Effector memory CD8-positive, alpha-beta T cell (primary cell): ENCODE data around the gene DISC1.
A peak's percentile ranks its signal among the peaks of the same experiment; 100 is the strongest.
"Not testable (repeated sequence)": the region's sequence is repeated elsewhere in the genome, so short reads cannot be mapped to it uniquely, and the experiment has no call there.

Experiments used
- ATAC-seq: fragments of 150-1000 bp; cut with Tn5 transposase; replicated peaks from 2 replicates; pipeline ENCODE4 v1.10.0; 2021; ENCODE audit warnings: mild to moderate bottlenecking, moderate library complexity
- DNase-seq, 3 experiments: peaks; one replicate each; pipeline ENCODE4 v3.0.0; 2021
- H3K27ac Mint-ChIP-seq, 2 donors: one replicate each; pipeline ENCODE4 v1.8.0; 2022; ENCODE audit warnings: mild to moderate bottlenecking in 2 of 2, mixed read lengths in 2 of 2, moderate library complexity in 2 of 2
- H3K27me3 Mint-ChIP-seq, 2 donors: one replicate each; pipeline ENCODE4 v1.8.0; 2022; ENCODE audit warnings: mixed read lengths in 2 of 2
- H3K36me3 Mint-ChIP-seq: one replicate; pipeline ENCODE4 v1.8.0; 2022; ENCODE audit warnings: mild to moderate bottlenecking, moderate library complexity, mixed read lengths; ENCODE audit not compliant: insufficient read depth
- H3K4me1 Mint-ChIP-seq, 2 donors: one replicate each; pipeline ENCODE4 v1.8.0; 2022; ENCODE audit warnings: low read depth in 2 of 2, mixed read lengths in 2 of 2
- H3K4me3 Mint-ChIP-seq, 2 donors: one replicate each; pipeline ENCODE4 v1.8.0; 2022; ENCODE audit warnings: mild to moderate bottlenecking in 2 of 2, mixed read lengths in 2 of 2, moderate library complexity in 2 of 2
- H3K9me3 Mint-ChIP-seq, 2 donors: one replicate each; pipeline ENCODE4 v1.8.0; 2022; ENCODE audit warnings: mixed read lengths in 2 of 2
- total RNA-seq, 9 experiments: gene quantifications; one replicate each; lab custom pipeline; 2026; lab: John Stamatoyannopoulos, UW

DISC1 gene
- total RNA-seq, result 0.45 to 10.5 (median 1.3) reads per million in 9 experiments

DNA sequence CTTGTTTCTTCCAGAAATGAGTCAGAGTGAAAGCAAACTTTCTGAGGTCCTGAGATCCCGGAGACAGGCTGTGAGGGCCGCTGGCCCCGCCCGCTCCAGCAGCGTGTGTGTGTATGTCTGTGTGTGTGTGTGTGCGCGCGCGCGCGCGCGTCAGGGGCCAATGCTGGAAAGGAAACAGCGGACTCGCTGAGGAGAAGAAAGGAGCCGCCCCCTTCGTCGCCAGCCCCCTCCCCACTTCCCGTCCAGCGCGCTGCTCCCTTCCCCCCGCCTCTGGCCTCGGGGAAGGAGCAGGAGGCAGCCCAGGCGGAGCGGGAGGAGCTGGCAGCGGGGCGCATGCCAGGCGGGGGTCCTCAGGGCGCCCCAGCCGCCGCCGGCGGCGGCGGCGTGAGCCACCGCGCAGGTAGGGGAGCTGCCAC is at the start of gene DISC1:
Gene DISC1, plus strand, starts transcription at position 256 of the 416 bp plus-strand sequence. Its CDS starts 78 bp downstream, at position 334.
- Mint-ChIP-seq H3K36me3 (peaks cover 10% of the 10 kb centered on the region), H3K9me3 (no peaks in the 10 kb centered on the region), H3K4me3 (peak within 1 kb of the TSS; percentile 88 to 96), H3K4me1 (peaks cover 12 to 15% of the 10 kb centered on the region in 2 donors), H3K27me3 (peaks cover 2 to 16% of the 10 kb centered on the region in 2 donors), H3K27ac (peak within 1 kb of the TSS; percentile 83 to 88)
- peak; percentile 44 to 53 (median 45) for DNase-seq
- ATAC-seq, result peak; percentile 78

DNA sequence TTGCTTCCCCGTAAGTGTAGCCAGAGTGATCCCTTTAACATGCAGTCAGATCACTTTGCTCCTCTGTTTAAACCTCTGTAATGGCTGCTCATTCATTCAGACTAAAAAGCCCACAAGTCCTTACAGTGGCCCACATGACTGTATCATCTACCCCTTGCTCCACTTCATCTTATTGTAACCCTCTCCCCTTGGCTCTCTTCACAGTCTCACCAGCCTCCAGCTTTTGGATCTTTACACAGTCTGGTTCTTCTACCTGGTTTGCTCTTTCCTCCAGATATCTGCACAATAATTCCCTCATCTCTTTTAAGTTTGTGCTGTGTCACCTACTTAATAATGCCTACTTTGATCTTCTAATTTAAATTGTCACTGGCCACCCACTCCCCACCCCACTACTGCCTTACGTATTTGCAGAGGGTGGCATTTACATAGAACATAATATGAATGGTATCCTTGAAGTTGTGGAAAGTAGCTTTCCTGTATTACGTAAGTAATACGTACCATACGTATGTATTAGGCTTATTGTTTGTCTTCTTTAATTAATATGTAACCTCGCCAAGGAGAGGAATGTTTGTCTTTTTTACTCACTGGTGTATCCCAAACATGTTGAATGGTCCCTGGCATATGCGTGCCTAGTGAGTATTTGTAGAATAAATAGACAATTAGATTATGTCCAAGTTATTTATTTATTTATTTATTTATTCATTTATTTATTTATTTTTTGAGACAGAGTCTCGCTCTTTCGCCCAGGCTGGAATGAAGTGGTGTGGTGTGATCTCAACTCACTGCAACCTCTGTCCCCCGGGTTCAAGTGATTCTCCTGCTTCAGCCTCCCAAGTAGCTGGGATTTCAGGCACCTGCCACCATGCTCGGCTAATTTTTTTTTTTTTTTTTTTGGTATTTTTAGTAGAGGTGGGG is 49.5 kb upstream of the DISC1 start:
- DNase-seq (no peak), ATAC-seq (no peak)
- Mint-ChIP-seq H3K27me3 (no peaks in the 10 kb centered on the region), H3K4me3 (no peak overlapping the region), H3K4me1 (no peaks in the 10 kb centered on the region), H3K36me3 (no peaks in the 10 kb centered on the region), H3K27ac (no peak overlapping the region), H3K9me3 (no peaks in the 10 kb centered on the region)

DNA sequence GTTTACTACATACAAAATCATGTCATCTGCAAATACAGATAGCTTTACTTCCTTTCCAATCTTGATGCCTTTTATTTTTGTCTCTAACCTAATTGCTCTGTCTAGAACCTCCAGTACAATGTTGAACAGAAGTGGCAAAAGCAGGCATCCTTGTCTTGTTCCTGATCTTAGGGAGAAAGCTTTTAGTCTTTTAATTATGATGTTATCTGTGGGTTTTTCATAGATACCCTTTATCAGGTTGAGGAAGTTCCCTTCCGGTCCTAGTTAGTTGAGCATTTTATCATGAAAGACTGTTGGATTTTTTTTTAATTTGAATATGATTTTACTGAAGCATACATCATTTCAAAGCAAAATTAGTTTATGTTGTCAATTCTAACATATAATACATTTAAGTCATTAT is 45.7 kb upstream of the DISC1 start:
- Mint-ChIP-seq H3K4me3 (no peak overlapping the region), H3K4me1 (no peaks in the 10 kb centered on the region), H3K27ac (no peak overlapping the region), H3K36me3 (no peaks in the 10 kb centered on the region), H3K27me3 (no peaks in the 10 kb centered on the region), H3K9me3 (no peaks in the 10 kb centered on the region)
- DNase-seq, result no peak
- ATAC-seq, result no peak

DNA sequence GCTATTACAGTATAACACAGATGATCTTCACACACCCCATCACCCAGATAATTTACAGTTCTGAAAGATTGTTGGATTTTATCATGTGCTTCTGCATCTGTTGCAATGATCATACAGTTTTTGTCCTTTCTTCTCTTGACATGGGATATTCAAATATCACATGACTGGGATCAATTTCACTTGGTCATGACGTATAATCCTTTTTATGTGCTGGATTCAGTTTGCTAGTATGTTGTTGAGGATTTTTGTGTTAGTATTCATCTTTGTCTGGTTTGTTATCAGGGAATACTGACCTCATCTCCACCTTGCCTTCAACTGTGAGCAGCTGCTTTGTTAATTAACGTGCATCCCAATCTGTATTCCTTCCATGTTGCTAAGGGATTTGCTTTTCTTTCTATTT is 44.7 kb upstream of the DISC1 start:
- H3K27me3 Mint-ChIP-seq, result no peaks in the 10 kb centered on the region
- H3K4me3 Mint-ChIP-seq, result no peak overlapping the region
- H3K36me3 Mint-ChIP-seq, result no peaks in the 10 kb centered on the region
- DNase-seq (no peak), ATAC-seq (no peak)
- no peaks in the 10 kb centered on the region for H3K9me3 Mint-ChIP-seq
- no peak overlapping the region for H3K27ac Mint-ChIP-seq
- no peaks in the 10 kb centered on the region for H3K4me1 Mint-ChIP-seq

DNA sequence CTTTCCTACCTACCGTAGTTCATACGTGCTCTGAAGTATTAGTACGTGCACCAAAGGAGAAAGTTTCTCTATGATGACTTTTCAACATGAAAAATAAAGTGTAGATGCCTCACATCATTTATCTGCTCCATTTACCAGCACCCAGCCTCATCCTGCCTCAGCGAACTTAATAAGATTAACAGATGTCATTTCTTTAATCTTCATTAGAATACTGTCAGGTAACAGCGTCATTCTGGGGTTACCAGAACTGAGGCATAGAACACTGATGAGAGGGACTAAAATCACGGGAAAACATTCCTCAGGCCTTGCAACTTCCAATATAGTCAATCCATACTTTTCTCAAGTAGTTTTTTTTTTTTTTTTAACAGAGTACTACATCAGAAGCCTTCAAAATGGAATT is 43.2 kb upstream of the DISC1 start:
- DNase-seq, result no peak
- Mint-ChIP-seq H3K9me3 (no peaks in the 10 kb centered on the region), H3K36me3 (no peaks in the 10 kb centered on the region), H3K4me1 (no peaks in the 10 kb centered on the region), H3K4me3 (no peak overlapping the region), H3K27me3 (no peaks in the 10 kb centered on the region), H3K27ac (no peak overlapping the region)
- no peak for ATAC-seq

DNA sequence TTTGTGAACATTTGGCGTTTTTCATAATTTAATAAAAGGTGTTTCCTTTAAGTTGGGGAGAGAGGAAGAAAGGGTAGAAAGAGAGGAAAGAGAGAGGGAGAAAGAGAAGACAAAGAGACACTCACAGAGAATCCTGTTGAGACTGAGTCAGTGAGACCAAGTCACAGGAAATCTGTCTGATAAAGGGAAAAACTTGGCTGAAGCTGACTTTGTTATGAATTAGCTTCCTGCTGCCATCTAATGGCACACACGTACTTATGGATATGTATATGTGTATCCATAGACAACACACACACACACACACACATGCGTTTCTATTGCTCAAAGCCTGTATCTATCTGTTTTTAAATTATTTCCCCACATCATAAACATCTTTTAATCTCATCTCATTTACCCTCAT is 42.5 kb upstream of the DISC1 start:
- Mint-ChIP-seq H3K4me1 (no peaks in the 10 kb centered on the region), H3K4me3 (no peak overlapping the region), H3K36me3 (no peaks in the 10 kb centered on the region), H3K9me3 (no peaks in the 10 kb centered on the region), H3K27me3 (no peaks in the 10 kb centered on the region), H3K27ac (no peak overlapping the region)
- DNase-seq (no peak), ATAC-seq (no peak)

DNA sequence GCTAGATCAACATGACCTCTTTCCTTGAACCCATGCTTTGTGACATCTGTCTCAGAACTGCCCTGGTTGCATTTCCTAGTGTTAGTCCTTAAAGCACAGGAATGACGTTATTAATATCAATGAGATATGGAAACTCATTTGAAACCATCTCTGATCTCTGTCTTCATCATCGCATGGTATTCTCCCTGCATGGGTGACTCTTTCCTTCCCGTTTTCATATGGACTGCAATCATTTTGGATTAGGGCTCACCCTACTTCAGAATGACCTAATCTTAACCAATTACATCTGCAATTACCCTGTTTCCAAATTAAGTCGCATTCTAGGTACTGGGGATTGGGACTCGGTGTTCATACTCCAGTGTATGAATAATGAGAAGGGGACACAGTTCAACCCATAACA is 41.7 kb upstream of the DISC1 start:
- H3K27ac Mint-ChIP-seq, result no peak overlapping the region
- no peak overlapping the region for H3K4me3 Mint-ChIP-seq
- H3K27me3 Mint-ChIP-seq, result no peaks in the 10 kb centered on the region
- no peak for ATAC-seq
- DNase-seq, result no peak
- no peaks in the 10 kb centered on the region for H3K36me3 Mint-ChIP-seq
- H3K9me3 Mint-ChIP-seq, result no peaks in the 10 kb centered on the region
- H3K4me1 Mint-ChIP-seq, result no peaks in the 10 kb centered on the region

DNA sequence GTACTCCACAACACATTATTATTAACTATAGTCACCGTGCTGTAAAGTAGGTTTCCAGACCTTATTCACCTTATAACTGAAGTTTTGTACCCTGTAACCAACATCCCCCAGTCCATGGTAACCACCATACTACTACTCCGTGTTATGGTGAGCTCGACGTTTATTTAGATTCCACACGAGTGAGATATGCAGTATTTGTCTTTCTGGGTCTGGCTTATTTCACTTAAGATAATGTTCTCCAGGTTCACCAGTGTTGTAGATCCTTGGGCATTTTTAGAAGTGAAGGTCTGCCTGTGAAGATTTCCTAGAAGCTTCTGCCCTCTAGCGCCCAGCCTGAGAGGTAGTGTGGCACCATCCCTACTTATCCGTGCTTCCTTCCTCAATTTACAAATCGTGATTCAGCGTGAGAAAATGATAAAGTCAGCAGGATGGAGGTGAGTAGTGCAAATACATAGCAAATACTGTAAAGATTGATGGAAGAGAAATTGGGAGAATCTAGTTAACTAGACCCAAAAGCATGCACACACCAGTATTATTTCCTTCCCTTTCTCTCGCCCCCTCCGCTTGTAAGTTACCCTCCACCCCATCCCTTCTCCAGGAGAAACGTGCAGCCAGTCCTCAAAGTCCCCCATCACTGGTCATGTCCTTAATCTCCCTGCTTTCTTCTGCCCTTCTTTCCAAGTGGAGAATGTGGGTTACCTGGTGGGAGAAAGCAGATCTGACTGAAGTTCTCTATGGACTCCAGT is 36.0 kb upstream of the DISC1 start:
- Mint-ChIP-seq H3K4me1 (peaks cover 3 to 4% of the 10 kb centered on the region in 2 donors), H3K36me3 (no peaks in the 10 kb centered on the region), H3K9me3 (no peaks in the 10 kb centered on the region), H3K27me3 (no peaks in the 10 kb centered on the region), H3K4me3 (no peak overlapping the region), H3K27ac (no peak overlapping the region)
- ATAC-seq, result peak; percentile 53
- peak in 2 of 3 experiments; percentile 14 to 15 for DNase-seq

DNA sequence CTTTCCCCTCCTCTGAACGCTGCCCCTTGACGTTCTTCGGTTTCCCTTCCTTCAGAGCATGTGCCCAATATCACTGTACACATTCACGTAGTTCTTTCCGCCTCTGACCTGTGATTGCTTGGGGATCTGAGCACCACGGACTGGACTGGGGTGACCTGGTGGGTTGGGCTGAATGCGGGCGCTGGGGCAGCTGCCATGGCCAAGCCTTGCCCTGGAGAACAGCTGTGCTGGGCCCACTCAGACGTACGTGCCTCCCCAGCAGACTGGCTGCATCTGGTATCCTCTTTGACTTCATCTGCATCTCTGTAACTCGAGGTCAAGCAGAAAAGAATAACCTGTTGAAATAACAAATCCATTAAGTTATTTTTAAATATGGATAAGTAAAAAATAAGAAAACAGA is 35.1 kb upstream of the DISC1 start:
- ATAC-seq (no peak), DNase-seq (no peak)
- Mint-ChIP-seq H3K27ac (no peak overlapping the region), H3K4me1 (peaks cover 3 to 4% of the 10 kb centered on the region in 2 donors), H3K9me3 (no peaks in the 10 kb centered on the region), H3K4me3 (no peak overlapping the region), H3K27me3 (no peaks in the 10 kb centered on the region), H3K36me3 (no peaks in the 10 kb centered on the region)

DNA sequence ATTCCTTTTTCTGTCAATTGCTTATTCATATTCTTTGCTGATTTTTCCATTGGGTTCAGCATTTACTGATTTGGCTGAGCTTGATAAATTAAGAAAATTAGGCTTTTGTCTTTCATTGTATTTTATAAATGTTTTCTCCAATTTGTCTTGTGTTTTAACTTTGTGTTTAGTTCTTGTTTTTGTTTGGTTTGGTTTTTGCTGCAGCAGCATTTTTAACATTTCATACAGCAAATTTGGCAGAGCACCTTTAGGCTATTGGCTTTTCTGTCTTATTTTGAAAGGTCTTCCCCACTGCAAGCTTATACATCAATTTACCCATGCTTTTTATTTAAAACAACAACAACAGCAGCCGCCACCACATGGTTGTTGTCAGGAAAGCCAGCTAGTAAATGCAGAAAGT is 33.8 kb upstream of the DISC1 start:
- Mint-ChIP-seq H3K27me3 (no peaks in the 10 kb centered on the region), H3K27ac (no peak overlapping the region), H3K36me3 (no peaks in the 10 kb centered on the region), H3K9me3 (no peaks in the 10 kb centered on the region), H3K4me1 (peaks cover 3 to 4% of the 10 kb centered on the region in 2 donors), H3K4me3 (no peak overlapping the region)
- ATAC-seq (no peak), DNase-seq (no peak)

DNA sequence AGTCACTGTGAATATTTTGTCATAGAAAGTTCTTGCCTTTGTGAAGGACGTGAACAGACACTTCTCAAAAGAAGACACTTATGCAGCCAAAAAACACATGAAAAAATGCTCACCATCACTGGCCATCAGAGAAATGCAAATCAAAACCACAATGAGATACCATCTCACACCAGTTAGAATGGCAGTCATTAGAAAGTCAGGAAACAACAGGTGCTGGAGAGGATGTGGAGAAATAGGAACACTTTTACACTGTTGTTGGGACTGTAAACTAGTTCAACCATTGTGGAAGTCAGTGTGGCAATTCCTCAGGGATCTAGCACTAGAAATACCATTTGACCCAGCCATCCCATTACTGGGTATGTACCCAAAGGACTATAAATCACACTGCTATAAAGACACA is 33.3 kb upstream of the DISC1 start:
- H3K27me3 Mint-ChIP-seq, H3K4me3 Mint-ChIP-seq, H3K9me3 Mint-ChIP-seq, DNase-seq, H3K27ac Mint-ChIP-seq, H3K36me3 Mint-ChIP-seq, ATAC-seq, H3K4me1 Mint-ChIP-seq: not testable (repeated sequence)

DNA sequence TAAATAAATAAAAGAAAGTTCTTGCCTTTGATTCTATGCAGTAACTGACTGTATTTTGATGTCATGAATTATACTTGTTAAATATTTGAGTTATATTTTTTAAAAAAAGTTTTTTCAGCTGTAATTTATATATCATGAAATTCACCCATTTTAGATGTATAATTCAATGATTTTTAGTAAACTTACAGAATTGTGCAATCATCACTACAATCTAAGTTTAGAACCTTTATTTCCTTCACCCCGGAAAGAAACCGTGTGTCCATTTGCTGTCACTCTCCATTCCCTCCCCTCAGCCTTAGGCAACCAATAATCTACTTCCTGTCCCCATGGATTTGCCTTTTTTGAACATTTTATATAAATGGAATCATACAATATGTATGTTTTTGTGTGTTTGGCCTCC is 32.5 kb upstream of the DISC1 start:
- ATAC-seq, result no peak
- no peaks in the 10 kb centered on the region for H3K36me3 Mint-ChIP-seq
- H3K9me3 Mint-ChIP-seq, result no peaks in the 10 kb centered on the region
- DNase-seq, result no peak
- no peak overlapping the region for H3K27ac Mint-ChIP-seq
- no peak overlapping the region for H3K4me3 Mint-ChIP-seq
- H3K4me1 Mint-ChIP-seq, result peaks cover 3 to 4% of the 10 kb centered on the region in 2 donors
- no peaks in the 10 kb centered on the region for H3K27me3 Mint-ChIP-seq

DNA sequence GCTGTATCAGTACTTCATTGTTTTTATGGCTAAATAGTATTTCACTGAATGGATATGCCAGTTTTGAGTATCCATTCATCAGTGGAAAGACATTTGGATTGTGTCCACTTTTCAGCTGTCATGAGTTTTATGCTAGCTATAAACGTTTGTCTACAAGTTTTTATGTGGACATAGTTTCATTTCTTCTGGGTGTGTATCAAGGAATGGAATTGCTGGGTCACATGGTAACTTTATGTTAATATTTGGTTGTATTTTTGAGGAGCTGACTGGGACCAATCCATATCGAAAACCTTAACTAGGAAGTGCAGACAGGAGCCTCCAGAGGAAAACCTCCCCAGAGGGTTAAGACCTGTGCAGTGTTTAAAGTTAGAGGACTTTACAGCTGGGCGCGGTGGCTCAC is 31.8 kb upstream of the DISC1 start:
- no peaks in the 10 kb centered on the region for H3K36me3 Mint-ChIP-seq
- DNase-seq (no peak), ATAC-seq (no peak)
- H3K4me3 Mint-ChIP-seq, result no peak overlapping the region
- H3K9me3 Mint-ChIP-seq, result no peaks in the 10 kb centered on the region
- peaks cover 3 to 4% of the 10 kb centered on the region in 2 donors for H3K4me1 Mint-ChIP-seq
- H3K27ac Mint-ChIP-seq, result peak overlapping the region in 1 of 2 donors; percentile 32
- no peaks in the 10 kb centered on the region for H3K27me3 Mint-ChIP-seq

DNA sequence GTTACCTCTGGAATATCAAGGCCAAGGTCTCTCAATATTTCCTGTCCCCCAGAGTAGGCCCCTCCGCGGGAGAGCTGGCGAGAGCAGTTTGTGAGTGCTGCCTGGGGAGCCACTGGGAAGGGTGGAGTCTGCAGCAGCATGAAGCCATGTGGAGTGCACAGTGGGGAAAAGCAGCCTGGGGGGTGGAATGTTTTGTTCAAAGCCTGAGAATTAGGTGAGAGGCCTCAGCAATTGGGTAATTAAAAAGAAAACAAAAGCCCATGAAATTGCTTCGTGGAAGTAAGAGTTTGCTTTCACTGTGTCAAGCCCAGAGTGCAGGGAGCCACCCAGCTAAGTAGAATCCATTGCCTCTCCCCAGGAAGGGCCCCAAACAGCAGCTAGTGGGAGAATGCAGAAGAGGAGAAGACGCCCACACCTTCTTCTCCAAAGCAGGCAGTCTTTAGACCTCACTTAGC is 30.2 kb upstream of the DISC1 start:
- no peaks in the 10 kb centered on the region for H3K36me3 Mint-ChIP-seq

More for the DNA sequence above, 30.2 kb upstream of the DISC1 start:
- no peak for DNase-seq
- Mint-ChIP-seq H3K4me1 (no peaks in the 10 kb centered on the region), H3K4me3 (no peak overlapping the region), H3K9me3 (no peaks in the 10 kb centered on the region), H3K27ac (peak overlapping the region in 1 of 2 donors; percentile 52), H3K27me3 (no peaks in the 10 kb centered on the region)
- no peak for ATAC-seq
